ENCODE results near the gene TCEAL1. TPM values are rescaled to one million over a fixed set of nuclear protein-coding genes. Genes with fewer than 3 reads are reported as not detected.

TCEAL1 gene
- total RNA-seq, 1 donor from 2014 or later, result 29.8 TPM

DNA sequence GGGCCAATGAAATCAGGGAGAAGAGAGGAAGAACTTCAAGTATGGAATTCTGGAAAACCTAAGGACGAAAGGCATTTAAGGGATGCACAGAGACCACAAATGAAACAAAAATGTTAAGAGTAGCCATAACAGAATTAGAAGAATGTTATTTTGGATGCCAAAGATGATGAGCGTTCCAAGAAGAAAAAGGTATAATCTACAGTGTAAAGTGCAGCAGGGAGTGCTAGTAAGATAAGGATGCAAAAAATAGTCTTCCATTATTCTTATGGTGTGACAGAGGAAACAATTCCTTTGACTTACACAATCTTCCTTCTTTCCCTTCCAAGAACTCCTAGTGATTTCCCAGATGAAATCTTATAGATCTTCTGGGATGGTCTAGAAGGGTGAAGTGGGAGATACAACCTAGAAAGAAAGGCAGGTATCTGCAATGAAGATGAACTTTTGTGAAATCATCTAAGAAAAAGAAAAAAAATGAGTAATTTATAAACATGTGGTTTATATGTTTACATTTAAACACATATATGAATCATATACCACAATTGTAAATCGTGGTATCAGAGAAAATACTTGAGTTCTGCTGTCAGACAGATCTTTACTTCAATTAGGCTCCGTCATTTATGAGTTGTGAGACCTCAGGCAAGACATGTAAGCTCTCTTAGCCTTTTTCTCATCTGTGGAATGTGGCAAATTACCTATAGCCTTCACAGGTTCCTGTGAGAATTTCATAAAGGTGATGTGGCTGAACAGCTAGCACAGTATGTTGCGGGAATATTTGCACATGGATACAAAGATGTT lies 49.6 kb downstream of the TCEAL1 start:
- no peak overlapping the region for H3K4me3 Mint-ChIP-seq (ENCODE audit: unreplicated experiment)
- H3K4me1 Mint-ChIP-seq (ENCODE audit: unreplicated experiment), result peaks cover 9% of the 10 kb centered on the region
- no peaks in the 10 kb centered on the region for H3K9me3 Mint-ChIP-seq (ENCODE audit: unreplicated experiment)
- no peak overlapping the region for H3K27ac Mint-ChIP-seq (ENCODE audit: unreplicated experiment)
- TF ChIP-seq, protein P1, sequence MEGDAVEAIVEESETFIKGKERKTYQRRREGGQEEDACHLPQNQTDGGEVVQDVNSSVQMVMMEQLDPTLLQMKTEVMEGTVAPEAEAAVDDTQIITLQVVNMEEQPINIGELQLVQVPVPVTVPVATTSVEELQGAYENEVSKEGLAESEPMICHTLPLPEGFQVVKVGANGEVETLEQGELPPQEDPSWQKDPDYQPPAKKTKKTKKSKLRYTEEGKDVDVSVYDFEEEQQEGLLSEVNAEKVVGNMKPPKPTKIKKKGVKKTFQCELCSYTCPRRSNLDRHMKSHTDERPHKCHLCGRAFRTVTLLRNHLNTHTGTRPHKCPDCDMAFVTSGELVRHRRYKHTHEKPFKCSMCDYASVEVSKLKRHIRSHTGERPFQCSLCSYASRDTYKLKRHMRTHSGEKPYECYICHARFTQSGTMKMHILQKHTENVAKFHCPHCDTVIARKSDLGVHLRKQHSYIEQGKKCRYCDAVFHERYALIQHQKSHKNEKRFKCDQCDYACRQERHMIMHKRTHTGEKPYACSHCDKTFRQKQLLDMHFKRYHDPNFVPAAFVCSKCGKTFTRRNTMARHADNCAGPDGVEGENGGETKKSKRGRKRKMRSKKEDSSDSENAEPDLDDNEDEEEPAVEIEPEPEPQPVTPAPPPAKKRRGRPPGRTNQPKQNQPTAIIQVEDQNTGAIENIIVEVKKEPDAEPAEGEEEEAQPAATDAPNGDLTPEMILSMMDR (IDR thresholded peaks at IDR 0.05), result no peak
- H3K27me3 Mint-ChIP-seq (ENCODE audit: unreplicated experiment), result no peaks in the 10 kb centered on the region
- peaks cover 37% of the 10 kb centered on the region for H3K36me3 Mint-ChIP-seq (ENCODE audit: unreplicated experiment)
- no peak for DNase-seq (ENCODE audit: extremely low spot score, unreplicated experiment)

Other genes starting within 250 kb of the TCEAL1 start
- 0.24 and 0.68 TPM in 2 replicates for gene RAB40A, start 109.5 kb upstream of the TCEAL1 start, total RNA-seq
- 95.3 and 96.4 TPM in 2 replicates for gene TCEAL4, start 43.5 kb upstream of the TCEAL1 start, total RNA-seq
- gene TCEAL3, start 21.0 kb upstream of the TCEAL1 start, total RNA-seq, result 36.5 and 38.4 TPM in 2 replicates
- gene MORF4L2, start 57.7 kb downstream of the TCEAL1 start, total RNA-seq, result 417 and 433 TPM in 2 replicates
- not detected in 2 replicates for gene TMEM31, start 81.9 kb downstream of the TCEAL1 start, total RNA-seq
- 0.26 and 0.32 TPM in 2 replicates for gene PLP1, start 147.9 kb downstream of the TCEAL1 start, total RNA-seq
- 2.0 and 2.4 TPM in 2 replicates for gene RAB9B, start 203.3 kb downstream of the TCEAL1 start, total RNA-seq

Data from osteocyte (in vitro differentiated cells).